Measurements from ENCODE around the gene PLA2G2A.

GRCh38 chr1:19945914-19946313 lies 33.5 kb downstream of the PLA2G2A start:
- TF ChIP-seq CTCF (IDR thresholded peaks at IDR 0.05) (no peak), EP300 (IDR thresholded peaks at IDR 0.05) (no peak), POLR2A (IDR thresholded peaks at IDR 0.05) (no peak)
